Measurements from ENCODE around the gene KIF2C.
A peak's percentile ranks its signal among the peaks of the same experiment; 100 is the strongest.

KIF2C gene

GRCh38 chr1:44786138-44786840 is 46.7 kb downstream of the KIF2C start:
- Histone ChIP-seq H4K8ac (ENCODE audit: low read length) (peak overlapping the region; percentile 67), H3K27me3 (ENCODE audit: control insufficient read depth in 1 of 2, insufficient read depth in 1 of 2, low read length in 2 of 2) (peaks cover 0 to 6% of the 10 kb centered on the region in 2 experiments), H3K4me1 (ENCODE audit: control insufficient read depth, insufficient read depth, low read depth, low read length) (peaks cover 32% of the 10 kb centered on the region), H3K9me3 (ENCODE audit: control insufficient read depth, low read length) (no peaks in the 10 kb centered on the region), H3K27ac (ENCODE audit: low read length, poor library complexity, severe bottlenecking) (peak overlapping the region; percentile 7), H2AK5ac (ENCODE audit: low read length, severe bottlenecking) (no peak overlapping the region), H3K18ac (ENCODE audit: low read depth in 1 of 2, low read length in 2 of 2) (no peak overlapping the region), H3K4me3 (ENCODE audit: insufficient read depth in 1 of 2, low read depth in 1 of 2, low read length in 2 of 2) (peak overlapping the region; percentile 40 to 69), H3K4ac (ENCODE audit: low read depth in 1 of 2, low read length in 2 of 2) (no peak overlapping the region), H4K91ac (ENCODE audit: low read length) (peak overlapping the region; percentile 6), H2BK15ac (ENCODE audit: low read depth, poor library complexity, severe bottlenecking) (no peak overlapping the region), H3K23ac (ENCODE audit: low read length in 2 of 2) (no peak overlapping the region), H3K4me2 (ENCODE audit: low read length, poor library complexity, severe bottlenecking) (peak overlapping the region; percentile 81), H3K79me1 (replicated peaks; ENCODE audit: low read length, poor library complexity, severe bottlenecking) (no peaks in the 10 kb centered on the region), H2BK120ac (ENCODE audit: low read depth, low read length) (no peak overlapping the region), H3K14ac (ENCODE audit: low read length in 2 of 2) (no peak overlapping the region), H3K9ac (ENCODE audit: low read length) (peak overlapping the region; percentile 64), H2AFZ (ENCODE audit: low read depth, low read length) (peak overlapping the region; percentile 7), H2BK12ac (ENCODE audit: low read length in 2 of 2) (peak overlapping the region in 1 of 2 experiments; percentile 35), H3K36me3 (ENCODE audit: control insufficient read depth in 1 of 2, insufficient read depth in 2 of 2, low read depth in 1 of 2, low read length in 2 of 2) (peaks cover 1 to 4% of the 10 kb centered on the region in 2 experiments), H2BK5ac (ENCODE audit: low read depth, low read length, poor library complexity, severe bottlenecking) (no peak overlapping the region)
- DNase-seq: peak; percentile 76
- WGBS: 7% methylated on average over 49 of the region's 49 CpGs

GRCh38 chr1:44786841-44787426 is 47.3 kb downstream of the KIF2C start:
- Histone ChIP-seq H4K91ac (ENCODE audit: low read length) (no peak overlapping the region), H2BK120ac (ENCODE audit: low read depth, low read length) (no peak overlapping the region), H2BK15ac (ENCODE audit: low read depth, poor library complexity, severe bottlenecking) (no peak overlapping the region), H3K9me3 (ENCODE audit: control insufficient read depth, low read length) (no peaks in the 10 kb centered on the region), H3K4me1 (ENCODE audit: control insufficient read depth, insufficient read depth, low read depth, low read length) (peaks cover 32% of the 10 kb centered on the region), H3K27me3 (ENCODE audit: control insufficient read depth in 1 of 2, insufficient read depth in 1 of 2, low read length in 2 of 2) (peaks cover 0 to 6% of the 10 kb centered on the region in 2 experiments), H3K27ac (ENCODE audit: low read length, poor library complexity, severe bottlenecking) (peak overlapping the region; percentile 7), H2AFZ (ENCODE audit: low read depth, low read length) (no peak overlapping the region), H3K4me2 (ENCODE audit: low read length, poor library complexity, severe bottlenecking) (peak overlapping the region; percentile 81), H2AK5ac (ENCODE audit: low read length, severe bottlenecking) (no peak overlapping the region), H3K4me3 (ENCODE audit: insufficient read depth in 1 of 2, low read depth in 1 of 2, low read length in 2 of 2) (no peak overlapping the region), H3K14ac (ENCODE audit: low read length in 2 of 2) (no peak overlapping the region), H2BK12ac (ENCODE audit: low read length in 2 of 2) (peak overlapping the region; percentile 18 to 35), H3K23ac (ENCODE audit: low read length in 2 of 2) (no peak overlapping the region), H3K79me1 (replicated peaks; ENCODE audit: low read length, poor library complexity, severe bottlenecking) (no peaks in the 10 kb centered on the region), H2BK5ac (ENCODE audit: low read depth, low read length, poor library complexity, severe bottlenecking) (no peak overlapping the region), H3K4ac (ENCODE audit: low read depth in 1 of 2, low read length in 2 of 2) (no peak overlapping the region), H3K36me3 (ENCODE audit: control insufficient read depth in 1 of 2, insufficient read depth in 2 of 2, low read depth in 1 of 2, low read length in 2 of 2) (no peaks in the 10 kb centered on the region), H3K18ac (ENCODE audit: low read depth in 1 of 2, low read length in 2 of 2) (no peak overlapping the region), H4K8ac (ENCODE audit: low read length) (peak overlapping the region; percentile 67), H3K9ac (ENCODE audit: low read length) (no peak overlapping the region)
- WGBS: 85% methylated on average over 9 of the region's 9 CpGs
- no peak for DNase-seq

- Histone ChIP-seq H2BK5ac (ENCODE audit: low read depth, low read length, poor library complexity, severe bottlenecking) (no peak overlapping the region), H3K79me1 (replicated peaks; ENCODE audit: low read length, poor library complexity, severe bottlenecking) (no peaks in the 10 kb centered on the region), H3K9ac (ENCODE audit: low read length) (no peak overlapping the region), H3K18ac (ENCODE audit: low read depth in 1 of 2, low read length in 2 of 2) (no peak overlapping the region), H2BK15ac (ENCODE audit: low read depth, poor library complexity, severe bottlenecking) (no peak overlapping the region), H2BK120ac (ENCODE audit: low read depth, low read length) (no peak overlapping the region), H3K14ac (ENCODE audit: low read length in 2 of 2) (no peak overlapping the region), H3K27ac (ENCODE audit: low read length, poor library complexity, severe bottlenecking) (no peak overlapping the region), H2AFZ (ENCODE audit: low read depth, low read length) (no peak overlapping the region), H3K4me3 (ENCODE audit: insufficient read depth in 1 of 2, low read depth in 1 of 2, low read length in 2 of 2) (no peak overlapping the region), H2BK12ac (ENCODE audit: low read length in 2 of 2) (peak overlapping the region in 1 of 2 experiments; percentile 18), H4K91ac (ENCODE audit: low read length) (no peak overlapping the region), H3K4me1 (ENCODE audit: control insufficient read depth, insufficient read depth, low read depth, low read length) (peaks cover 32% of the 10 kb centered on the region), H3K4me2 (ENCODE audit: low read length, poor library complexity, severe bottlenecking) (no peak overlapping the region), H3K27me3 (ENCODE audit: control insufficient read depth in 1 of 2, insufficient read depth in 1 of 2, low read length in 2 of 2) (peaks cover 0 to 6% of the 10 kb centered on the region in 2 experiments), H3K4ac (ENCODE audit: low read depth in 1 of 2, low read length in 2 of 2) (no peak overlapping the region), H2AK5ac (ENCODE audit: low read length, severe bottlenecking) (no peak overlapping the region), H3K23ac (ENCODE audit: low read length in 2 of 2) (peak overlapping the region in 1 of 2 experiments; percentile 47), H4K8ac (ENCODE audit: low read length) (no peak overlapping the region), H3K36me3 (ENCODE audit: control insufficient read depth in 1 of 2, insufficient read depth in 2 of 2, low read depth in 1 of 2, low read length in 2 of 2) (no peaks in the 10 kb centered on the region), H3K9me3 (ENCODE audit: control insufficient read depth, low read length) (no peaks in the 10 kb centered on the region)
- no peak for DNase-seq
- 100% methylated on average over 7 of the region's 10 CpGs for whole genome bisulfite sequencing
Observed at GRCh38 chr1:44787506-44787905, 47.9 kb downstream of the KIF2C start.

GRCh38 chr1:44788120-44788860 is 48.7 kb downstream of the KIF2C start, which contains the start of gene BEST4:
Gene BEST4 (minus strand): TSS chr1:44788170. CDS start chr1:44787705, 465 bp downstream.
- no peak within 1 kb of the TSS for H3K14ac ChIP-seq (ENCODE audit: low read length in 2 of 2)
- WGBS: 91% methylated on average over 9 of the region's 9 CpGs

More at GRCh38 chr1:44788120-44788860, 48.7 kb downstream of the KIF2C start, which contains the start of gene BEST4:
- H2BK5ac ChIP-seq (ENCODE audit: low read depth, low read length, poor library complexity, severe bottlenecking): no peak within 1 kb of the TSS
- H4K91ac ChIP-seq (ENCODE audit: low read length): no peak within 1 kb of the TSS
- no peak for DNase-seq
- H3K4me3 ChIP-seq (ENCODE audit: insufficient read depth in 1 of 2, low read depth in 1 of 2, low read length in 2 of 2): no peak within 1 kb of the TSS
- H3K36me3 ChIP-seq (ENCODE audit: control insufficient read depth in 1 of 2, insufficient read depth in 2 of 2, low read depth in 1 of 2, low read length in 2 of 2): no peaks in the 10 kb centered on the region
- H3K4me1 ChIP-seq (ENCODE audit: control insufficient read depth, insufficient read depth, low read depth, low read length): peaks cover 32% of the 10 kb centered on the region
- H3K9me3 ChIP-seq (ENCODE audit: control insufficient read depth, low read length): no peaks in the 10 kb centered on the region
- H3K27me3 ChIP-seq (ENCODE audit: control insufficient read depth in 1 of 2, insufficient read depth in 1 of 2, low read length in 2 of 2): peaks cover 0 to 6% of the 10 kb centered on the region in 2 experiments
- H3K27ac ChIP-seq (ENCODE audit: low read length, poor library complexity, severe bottlenecking): no peak within 1 kb of the TSS
- H4K8ac ChIP-seq (ENCODE audit: low read length): no peak within 1 kb of the TSS
- no peak within 1 kb of the TSS for H3K4ac ChIP-seq (ENCODE audit: low read depth in 1 of 2, low read length in 2 of 2)
- H3K4me2 ChIP-seq (ENCODE audit: low read length, poor library complexity, severe bottlenecking): no peak within 1 kb of the TSS
- H2BK120ac ChIP-seq (ENCODE audit: low read depth, low read length): no peak within 1 kb of the TSS
- peak within 1 kb of the TSS in 1 of 2 experiments; percentile 18 for H2BK12ac ChIP-seq (ENCODE audit: low read length in 2 of 2)
- H3K79me1 ChIP-seq (replicated peaks; ENCODE audit: low read length, poor library complexity, severe bottlenecking): no peaks in the 10 kb centered on the region
- no peak within 1 kb of the TSS for H2AK5ac ChIP-seq (ENCODE audit: low read length, severe bottlenecking)
- H2AFZ ChIP-seq (ENCODE audit: low read depth, low read length): no peak within 1 kb of the TSS
- H2BK15ac ChIP-seq (ENCODE audit: low read depth, poor library complexity, severe bottlenecking): no peak within 1 kb of the TSS
- peak within 1 kb of the TSS in 1 of 2 experiments; percentile 47 for H3K23ac ChIP-seq (ENCODE audit: low read length in 2 of 2)
- no peak within 1 kb of the TSS for H3K18ac ChIP-seq (ENCODE audit: low read depth in 1 of 2, low read length in 2 of 2)
- H3K9ac ChIP-seq (ENCODE audit: low read length): no peak within 1 kb of the TSS

Measured in mesenchymal stem cell (in vitro differentiated cells and primary cell).